Measurements from ENCODE around the gene SPATA31C1. TPM values are rescaled to one million over a fixed set of nuclear protein-coding genes. Genes with fewer than 3 reads are reported as not detected.
"Not testable (repeated sequence)": the region's sequence is repeated elsewhere in the genome, so short reads cannot be mapped to it uniquely, and the experiment has no call there.

The SPATA31C1 gene
- total RNA-seq, 1 experiment from 2014 or later, result 0.15 TPM

DNA sequence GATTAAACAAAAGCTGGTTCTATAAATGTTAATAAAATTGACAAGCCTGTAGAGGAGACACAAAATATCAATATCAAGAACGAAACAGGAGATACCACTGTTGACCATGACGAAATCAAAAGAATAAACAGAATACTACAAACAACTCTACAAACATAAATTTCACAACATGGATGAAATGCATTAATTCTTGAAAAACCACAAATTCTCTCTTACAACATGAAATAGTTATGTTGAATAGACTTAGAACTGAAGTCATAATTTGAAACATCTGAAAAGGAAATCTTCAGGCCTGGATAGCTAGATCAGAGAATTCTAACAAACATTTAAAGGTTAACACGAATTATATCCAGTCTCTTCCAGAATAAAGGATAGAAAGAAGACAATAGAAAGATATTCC is 6.9 kb upstream of the SPATA31C1 start:
- no peak overlapping the region for H3K4me2 ChIP-seq (ENCODE audit: insufficient read depth, insufficient read length, low read length)
- no peak overlapping the region for H2BK20ac ChIP-seq (ENCODE audit: low read depth, low read length, poor library complexity, severe bottlenecking)
- H3K27me3 Mint-ChIP-seq (ENCODE audit: low read depth), result no peaks in the 10 kb centered on the region
- no peaks in the 10 kb centered on the region for H4K20me1 ChIP-seq (ENCODE audit: control insufficient read depth, insufficient read depth, insufficient read length)
- no peak overlapping the region for H4K5ac ChIP-seq (ENCODE audit: insufficient read length, low read depth, low read length)
- no peak overlapping the region for H2AK5ac ChIP-seq (ENCODE audit: insufficient read length, low read length)
- H3K4me1 Mint-ChIP-seq, result peaks cover 6 to 10% of the 10 kb centered on the region in 2 experiments; a peak in 3 of 4 replicates
- no peak overlapping the region for H2BK120ac ChIP-seq (ENCODE audit: low read depth, low read length, poor library complexity, severe bottlenecking)
- no peak overlapping the region for H2BK12ac ChIP-seq (ENCODE audit: insufficient read length, low read depth, low read length)
- H3K36me3 Mint-ChIP-seq (ENCODE audit: insufficient read depth in 1 of 3, low read depth in 3 of 3), result peaks cover 0 to 2% (median 0%) of the 10 kb centered on the region in 3 experiments; a peak in 1 of 7 replicates
- no peaks in the 10 kb centered on the region for H3K79me2 ChIP-seq (ENCODE audit: insufficient read depth, low read length)
- no peak for TF ChIP-seq CTCF (conservative IDR thresholded peaks at IDR 0.05)
- no peak overlapping the region for H3K4me3 Mint-ChIP-seq
- H3K23ac ChIP-seq (ENCODE audit: insufficient read length, low read depth, low read length), result no peak overlapping the region
- no peaks in the 10 kb centered on the region for H3K79me1 ChIP-seq (ENCODE audit: insufficient read depth, low read depth, low read length, poor library complexity, severe bottlenecking)
- H2BK15ac ChIP-seq (ENCODE audit: low read depth, low read length), result no peak overlapping the region
- H3K9me3 Mint-ChIP-seq, result peaks cover 5 to 6% of the 10 kb centered on the region in 2 experiments; a peak in 4 of 5 replicates
- no peak overlapping the region for H2AFZ ChIP-seq (ENCODE audit: low read length)
- H3K4me1 ChIP-seq (ENCODE audit: insufficient read depth, low read length), result no peaks in the 10 kb centered on the region
- H2BK5ac ChIP-seq (ENCODE audit: insufficient read length, low read length), result no peak overlapping the region
- no peak overlapping the region for H3K4ac ChIP-seq (ENCODE audit: low read depth, low read length)
- H3K9ac ChIP-seq (ENCODE audit: extremely low read depth, insufficient read length, low read length), result no peak overlapping the region
- no peak overlapping the region for H4K8ac ChIP-seq (replicated peaks; ENCODE audit: insufficient read length, low read depth, low read length)
- H3K27me3 ChIP-seq (ENCODE audit: insufficient read depth, low read length), result no peaks in the 10 kb centered on the region
- no peak overlapping the region for H3K56ac ChIP-seq (ENCODE audit: insufficient read length, low read depth, low read length)
- H4K91ac ChIP-seq (ENCODE audit: insufficient read length, low read depth, low read length), result no peak overlapping the region
- H3K23me2 ChIP-seq (ENCODE audit: insufficient read length, low read depth, low read length, poor library complexity, severe bottlenecking), result no peaks in the 10 kb centered on the region
- no peak overlapping the region for H3K18ac ChIP-seq (ENCODE audit: insufficient read length, low read depth, low read length)
- no peak overlapping the region for H3K27ac ChIP-seq (ENCODE audit: insufficient read length, low read depth, low read length)
- H3T11ph ChIP-seq (ENCODE audit: low read length), result no peak overlapping the region
- H3K14ac ChIP-seq (ENCODE audit: insufficient read depth, low read length), result no peak overlapping the region
- no peak for DNase-seq
- no peak overlapping the region for H3K27ac Mint-ChIP-seq
- WGBS (ENCODE audit: extremely low coverage, insufficient read length, low lambda C conversion rate), result no CpG with 5 or more reads among the region's 3 CpGs
- no peaks in the 10 kb centered on the region for H3K9me3 ChIP-seq (ENCODE audit: control insufficient read depth, low read depth, low read length)

- not testable (repeated sequence) for H2BK12ac ChIP-seq (ENCODE audit: insufficient read length, low read depth, low read length); H4K8ac ChIP-seq (replicated peaks; ENCODE audit: insufficient read length, low read depth, low read length); H3K4me1 Mint-ChIP-seq; H3K4me3 Mint-ChIP-seq; H2AK5ac ChIP-seq (ENCODE audit: insufficient read length, low read length); H3K27me3 Mint-ChIP-seq (ENCODE audit: low read depth); H3K27ac ChIP-seq (ENCODE audit: insufficient read length, low read depth, low read length); H3K23me2 ChIP-seq (ENCODE audit: insufficient read length, low read depth, low read length, poor library complexity, severe bottlenecking); H2BK15ac ChIP-seq (ENCODE audit: low read depth, low read length); H3K18ac ChIP-seq (ENCODE audit: insufficient read length, low read depth, low read length); DNase-seq; H3K56ac ChIP-seq (ENCODE audit: insufficient read length, low read depth, low read length); H3K9me3 ChIP-seq (ENCODE audit: control insufficient read depth, low read depth, low read length); H3K4me1 ChIP-seq (ENCODE audit: insufficient read depth, low read length); H4K20me1 ChIP-seq (ENCODE audit: control insufficient read depth, insufficient read depth, insufficient read length); H3K27me3 ChIP-seq (ENCODE audit: insufficient read depth, low read length); H3T11ph ChIP-seq (ENCODE audit: low read length); H2AFZ ChIP-seq (ENCODE audit: low read length); H2BK120ac ChIP-seq (ENCODE audit: low read depth, low read length, poor library complexity, severe bottlenecking); H3K23ac ChIP-seq (ENCODE audit: insufficient read length, low read depth, low read length); H3K4ac ChIP-seq (ENCODE audit: low read depth, low read length); H4K91ac ChIP-seq (ENCODE audit: insufficient read length, low read depth, low read length); H3K79me1 ChIP-seq (ENCODE audit: insufficient read depth, low read depth, low read length, poor library complexity, severe bottlenecking); H3K27ac Mint-ChIP-seq; H3K4me2 ChIP-seq (ENCODE audit: insufficient read depth, insufficient read length, low read length); H2BK20ac ChIP-seq (ENCODE audit: low read depth, low read length, poor library complexity, severe bottlenecking); H3K79me2 ChIP-seq (ENCODE audit: insufficient read depth, low read length); H4K5ac ChIP-seq (ENCODE audit: insufficient read length, low read depth, low read length); H3K36me3 Mint-ChIP-seq (ENCODE audit: insufficient read depth in 1 of 3, low read depth in 3 of 3); H3K14ac ChIP-seq (ENCODE audit: insufficient read depth, low read length); H2BK5ac ChIP-seq (ENCODE audit: insufficient read length, low read length); H3K9me3 Mint-ChIP-seq; H3K9ac ChIP-seq (ENCODE audit: extremely low read depth, insufficient read length, low read length)
- no CpG with 5 or more reads among the region's 13 CpGs for WGBS (ENCODE audit: extremely low coverage, insufficient read length, low lambda C conversion rate)
Observed at GRCh38 chr9:87919013-87919412, 1.3 kb downstream of the SPATA31C1 start.

Data from H9 (cell line).